H9 (cell line): ENCODE data around the gene ERCC8. TPM values are rescaled to one million over a fixed set of nuclear protein-coding genes. Genes with fewer than 3 reads are reported as not detected.

ENCODE experiments used
- DNase-seq: peaks from one replicate; pipeline ENCODE4 v3.0.0-alpha.2; 2017
- H2AFZ ChIP-seq: one replicate; pipeline ENCODE4 v1.6.1; 2013; ENCODE audit warnings: mild to moderate bottlenecking, low read length, control low read depth, moderate library complexity
- H2AK5ac ChIP-seq: 2 replicates; pipeline ENCODE4 v1.6.1; 2013; ENCODE audit warnings: low read length, control low read depth, mixed read lengths; ENCODE audit not compliant: insufficient read length
- H2BK120ac ChIP-seq: one replicate; pipeline ENCODE4 v1.6.1; 2013; ENCODE audit warnings: low read depth, mild to moderate bottlenecking, low read length, control low read depth, inconsistent platforms; ENCODE audit not compliant: poor library complexity, severe bottlenecking
- H2BK12ac ChIP-seq: 2 replicates; pipeline ENCODE4 v1.6.1; 2013; ENCODE audit warnings: low read length, control low read depth, mixed read lengths, low read depth; ENCODE audit not compliant: insufficient read length
- H2BK15ac ChIP-seq: 2 replicates; pipeline ENCODE4 v1.6.1; 2013; ENCODE audit warnings: low read depth, low read length, control low read depth
- H2BK20ac ChIP-seq: one replicate; pipeline ENCODE4 v1.6.1; 2013; ENCODE audit warnings: low read depth, mild to moderate bottlenecking, low read length, control low read depth, inconsistent platforms; ENCODE audit not compliant: poor library complexity, severe bottlenecking
- H2BK5ac ChIP-seq: 2 replicates; pipeline ENCODE4 v1.6.1; 2013; ENCODE audit warnings: low read length, control low read depth, mixed read lengths; ENCODE audit not compliant: insufficient read length
- H3K14ac ChIP-seq: 2 replicates; pipeline ENCODE4 v1.6.1; 2013; ENCODE audit warnings: low read length, control low read depth; ENCODE audit not compliant: insufficient read depth
- H3K18ac ChIP-seq: 2 replicates; pipeline ENCODE4 v1.6.1; 2013; ENCODE audit warnings: low read depth, mild to moderate bottlenecking, mixed read lengths, low read length, control low read depth; ENCODE audit not compliant: insufficient read length
- H3K23ac ChIP-seq: 2 replicates; pipeline ENCODE4 v1.6.1; 2013; ENCODE audit warnings: low read length, control low read depth, mixed read lengths, low read depth; ENCODE audit not compliant: insufficient read length
- H3K23me2 ChIP-seq: 2 replicates; pipeline ENCODE4 v1.6.1; 2013; ENCODE audit warnings: low read depth, mild to moderate bottlenecking, mixed read lengths, low read length, control low read depth; ENCODE audit not compliant: insufficient read length, poor library complexity, severe bottlenecking
- H3K27ac ChIP-seq: 2 replicates; pipeline ENCODE4 v1.5.1; 2013; ENCODE audit warnings: low read length, control low read depth, mixed read lengths, low read depth; ENCODE audit not compliant: insufficient read length
- H3K27me3 ChIP-seq: 2 replicates; pipeline ENCODE4 v1.6.1; 2013; ENCODE audit warnings: low read length, control low read depth, inconsistent platforms; ENCODE audit not compliant: insufficient read depth
- H3K4ac ChIP-seq: 2 replicates; pipeline ENCODE4 v1.6.1; 2013; ENCODE audit warnings: low read depth, mild to moderate bottlenecking, control low read depth, inconsistent platforms, low read length, moderate library complexity
- H3K4me1 ChIP-seq: 2 replicates; pipeline ENCODE4 v1.6.1; 2013; ENCODE audit warnings: low read length, control low read depth, inconsistent platforms; ENCODE audit not compliant: insufficient read depth
- H3K4me2 ChIP-seq: 2 replicates; pipeline ENCODE4 v1.6.1; 2013; ENCODE audit warnings: low read length, control low read depth, mixed read lengths; ENCODE audit not compliant: insufficient read length, insufficient read depth
- H3K56ac ChIP-seq: 2 replicates; pipeline ENCODE4 v1.6.1; 2013; ENCODE audit warnings: low read depth, mild to moderate bottlenecking, mixed read lengths, low read length, control low read depth; ENCODE audit not compliant: insufficient read length
- H3K79me1 ChIP-seq: 2 replicates; pipeline ENCODE4 v1.6.1; 2013; ENCODE audit warnings: low read depth, mild to moderate bottlenecking, moderate library complexity, low read length, control low read depth, inconsistent platforms; ENCODE audit not compliant: insufficient read depth, poor library complexity, severe bottlenecking
- H3K79me2 ChIP-seq: 2 replicates; pipeline ENCODE4 v1.6.1; 2013; ENCODE audit warnings: low read length, control low read depth, inconsistent platforms; ENCODE audit not compliant: insufficient read depth
- H3K9ac ChIP-seq: 2 replicates; pipeline ENCODE4 v1.6.1; 2013; ENCODE audit warnings: low read length, control low read depth, mixed read lengths; ENCODE audit not compliant: insufficient read length; ENCODE audit errors: extremely low read depth
- H3K9me3 ChIP-seq: one replicate; pipeline ENCODE4 v1.6.1; 2013; ENCODE audit warnings: low read depth, low read length, inconsistent platforms; ENCODE audit not compliant: control insufficient read depth
- H3T11ph ChIP-seq: one replicate; pipeline ENCODE4 v1.6.1; 2013; ENCODE audit warnings: mild to moderate bottlenecking, low read length, control low read depth, inconsistent platforms
- H4K20me1 ChIP-seq: one replicate; pipeline ENCODE4 v1.6.1; 2013; ENCODE audit not compliant: control insufficient read depth, insufficient read length, insufficient read depth
- H4K5ac ChIP-seq: 2 replicates; pipeline ENCODE4 v1.6.1; 2013; ENCODE audit warnings: low read depth, mild to moderate bottlenecking, mixed read lengths, low read length, control low read depth; ENCODE audit not compliant: insufficient read length
- H4K8ac ChIP-seq: replicated peaks from 2 replicates; pipeline ENCODE4 v1.6.1; 2013; ENCODE audit warnings: low read length, control low read depth, mixed read lengths, low read depth; ENCODE audit not compliant: insufficient read length
- H4K91ac ChIP-seq: 2 replicates; pipeline ENCODE4 v1.6.1; 2013; ENCODE audit warnings: low read depth, mild to moderate bottlenecking, moderate library complexity, mixed read lengths, low read length, control low read depth; ENCODE audit not compliant: insufficient read length
- H3K27ac Mint-ChIP-seq, 3 experiments: 2 replicates in 2 of 3; 3 replicates in 1 of 3; pipeline ENCODE4 v1.8.0; 2020 to 2021; ENCODE audit warnings: mixed read lengths in 3 of 3, mild to moderate bottlenecking in 1 of 3, moderate library complexity in 1 of 3
- H3K27me3 Mint-ChIP-seq: 2 replicates; pipeline ENCODE4 v1.8.0; 2021; ENCODE audit warnings: low read depth, mild to moderate bottlenecking, moderate library complexity, mixed read lengths
- H3K36me3 Mint-ChIP-seq, 3 experiments: 2 replicates in 2 of 3; 3 replicates in 1 of 3; pipeline ENCODE4 v1.8.0; 2020 to 2021; ENCODE audit warnings: low read depth in 3 of 3, mixed read lengths in 3 of 3; ENCODE audit not compliant: insufficient read depth in 1 of 3
- H3K4me1 Mint-ChIP-seq, 2 experiments: 2 replicates each; pipeline ENCODE4 v1.8.0; 2020; ENCODE audit warnings: mixed read lengths in 2 of 2
- H3K4me3 Mint-ChIP-seq, 2 experiments: 2 replicates in 1 of 2; 3 replicates in 1 of 2; pipeline ENCODE4 v1.8.0; 2020 to 2021; ENCODE audit warnings: mild to moderate bottlenecking in 2 of 2, mixed read lengths in 2 of 2, moderate library complexity in 1 of 2
- H3K9me3 Mint-ChIP-seq, 2 experiments: 2 replicates in 1 of 2; 3 replicates in 1 of 2; pipeline ENCODE4 v1.8.0; 2020; ENCODE audit warnings: mild to moderate bottlenecking in 2 of 2, mixed read lengths in 2 of 2, moderate library complexity in 1 of 2
- CTCF ChIP-seq: fragments of 200-600 bp; sonication (generic); conservative IDR thresholded peaks from 3 replicates; pipeline ENCODE4 v1.8.0; 2021; ENCODE audit warnings: antibody characterized with exemption, mild to moderate bottlenecking
- WGBS: extraction: QIAGEN DNeasy Blood & Tissue Kit; methylation state at CpG from one replicate; pipeline ENCODE4 v1.1.7; 2013; ENCODE audit warnings: missing lambda C conversion rate, low lambda C conversion rate, mixed read lengths; ENCODE audit not compliant: insufficient read length; ENCODE audit errors: extremely low coverage; 5-methylcytosine and 5-hydroxymethylcytosine counted together
- total RNA-seq: library from RNA; stranded (reverse); gene quantifications from 2 replicates; pipeline ENCODE4 v1.2.1, GENCODE V29; 2021

ERCC8 gene
- total RNA-seq, 1 experiment from 2014 or later: 18.0 TPM

- Histone ChIP-seq H4K5ac (no peak overlapping the region), H2AK5ac (no peak overlapping the region), H3K9ac (no peak overlapping the region), H2BK20ac (no peak overlapping the region), H3T11ph (no peak overlapping the region), H4K8ac (no peak overlapping the region), H3K18ac (no peak overlapping the region), H4K91ac (no peak overlapping the region), H3K4me1 (no peaks in the 10 kb centered on the region; the same call in 1 of the 2 replicates), H3K23me2 (no peaks in the 10 kb centered on the region), H3K9me3 (peaks cover 1% of the 10 kb centered on the region), H3K79me2 (no peaks in the 10 kb centered on the region), H3K79me1 (no peaks in the 10 kb centered on the region), H2BK15ac (no peak overlapping the region), H3K27me3 (no peaks in the 10 kb centered on the region), H3K23ac (no peak overlapping the region), H3K56ac (no peak overlapping the region), H2AFZ (no peak overlapping the region), H2BK12ac (no peak overlapping the region), H2BK5ac (no peak overlapping the region), H3K4ac (no peak overlapping the region), H3K14ac (no peak overlapping the region), H2BK120ac (no peak overlapping the region), H4K20me1 (no peaks in the 10 kb centered on the region), H3K27ac (no peak overlapping the region), H3K4me2 (no peak overlapping the region)
- no peak overlapping the region for H3K27ac Mint-ChIP-seq
- no peaks in the 10 kb centered on the region for H3K27me3 Mint-ChIP-seq
- no CpG with 5 or more reads among the region's 2 CpGs for WGBS
- no peak for TF ChIP-seq CTCF
- no peak overlapping the region for H3K4me3 Mint-ChIP-seq
- no peak for DNase-seq
- H3K36me3 Mint-ChIP-seq: peaks cover 15 to 26% (median 17%) of the 10 kb centered on the region in 3 experiments
- H3K9me3 Mint-ChIP-seq: peaks cover 5 to 7% of the 10 kb centered on the region in 2 experiments
- H3K4me1 Mint-ChIP-seq: peaks cover 14 to 15% of the 10 kb centered on the region in 2 experiments
Observed at GRCh38 chr5:60887746-60888145, 57.1 kb downstream of the ERCC8 start.
